Activated T-helper 1 cell treated with anti-CD3 and anti-CD28 coated beads, Interleukin-12 subunit alpha, Interleukin-12 subunit beta, Interleukin-2, Interleukin-4 antibody, amounts not matched to agents 30 ng/mL and 10 ng/mL and 1 ng/mL, durations not matched to agents 14 hours and 24 hours and 36 hours (primary cell): ENCODE data around the gene USP6. TPM values are rescaled to one million over a fixed set of nuclear protein-coding genes. Genes with fewer than 3 reads are reported as not detected.

Experiments used
- total RNA-seq: library from RNA; stranded (reverse); gene quantifications from 2 replicates; pipeline ENCODE4 v1.2.3, GENCODE V29; 2022

USP6 gene
- total RNA-seq, 1 donor from 2014 or later, result 0.03 TPM

Other genes starting within 250 kb of the USP6 start
- gene C17orf107, start 216.5 kb upstream of the USP6 start, total RNA-seq, result 1.3 and 1.8 TPM in 2 replicates
- 0.52 and 0.61 TPM in 2 replicates for gene CHRNE, start 212.9 kb upstream of the USP6 start, total RNA-seq
- not detected in 2 replicates for gene GP1BA, start 183.8 kb upstream of the USP6 start, total RNA-seq
- gene SLC25A11, start 176.0 kb upstream of the USP6 start, total RNA-seq, result 111 and 116 TPM in 2 replicates
- gene RNF167, start 175.8 kb upstream of the USP6 start, total RNA-seq, result 138 and 140 TPM in 2 replicates
- 1,423 and 1,429 TPM in 2 replicates for gene PFN1, start 167.5 kb upstream of the USP6 start, total RNA-seq
- 42.5 and 44.5 TPM in 2 replicates for gene ENO3, start 164.9 kb upstream of the USP6 start, total RNA-seq
- 66.5 and 69.5 TPM in 2 replicates for gene SPAG7, start 148.2 kb upstream of the USP6 start, total RNA-seq
- gene CAMTA2, start 128.4 kb upstream of the USP6 start, total RNA-seq, result 98.5 and 103 TPM in 2 replicates
- gene INCA1, start 118.5 kb upstream of the USP6 start, total RNA-seq, result 0.34 and 0.37 TPM in 2 replicates
- 68.4 and 71.3 TPM in 2 replicates for gene KIF1C, start 118.1 kb upstream of the USP6 start, total RNA-seq
- 0.20 and 0.23 TPM in 2 replicates for gene SLC52A1, start 80.6 kb upstream of the USP6 start, total RNA-seq
- 1.9 and 2.0 TPM in 2 replicates for gene ZFP3, start 37.6 kb upstream of the USP6 start, total RNA-seq
- gene ZNF232, start 4.2 kb upstream of the USP6 start, total RNA-seq, result 17.3 and 19.3 TPM in 2 replicates
- gene ZNF594, start 75.8 kb downstream of the USP6 start, total RNA-seq, result 8.5 and 8.8 TPM in 2 replicates
- gene SCIMP, start 118.8 kb downstream of the USP6 start, total RNA-seq, result not detected in 2 replicates
- 50.2 and 51.4 TPM in 2 replicates for gene RABEP1, start 166.3 kb downstream of the USP6 start, total RNA-seq